ENCODE measurements around the gene BMP5. TPM values are rescaled to one million over a fixed set of nuclear protein-coding genes. Genes with fewer than 3 reads are reported as not detected.

BMP5 gene
- total RNA-seq, 2 experiments from 2014 or later: not detected

DNA sequence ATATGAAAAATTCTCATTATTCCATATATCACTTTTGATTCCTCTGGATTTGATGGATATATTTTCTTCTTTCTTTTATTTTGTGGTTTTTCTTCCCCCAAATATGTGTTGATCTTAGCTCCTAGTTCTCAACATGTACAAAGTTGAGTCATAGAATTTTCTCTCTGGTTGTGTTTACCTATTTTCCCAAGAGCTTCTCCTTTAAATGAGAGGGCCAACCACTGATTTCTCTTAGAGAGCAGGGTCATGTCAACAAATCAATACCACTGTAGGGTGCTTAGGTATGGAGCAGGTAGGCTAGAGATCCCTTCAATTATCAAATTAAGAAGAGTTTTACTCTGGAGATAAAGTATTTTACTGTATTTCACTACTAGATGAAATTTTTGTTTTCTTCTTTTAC is 145.7 kb downstream of the BMP5 start:
- Mint-ChIP-seq H3K27ac (no peak overlapping the region), H3K27me3 (ENCODE audit: low read depth) (no peaks in the 10 kb centered on the region), H3K4me3 (no peak overlapping the region), H3K4me1 (ENCODE audit: low read depth) (no peaks in the 10 kb centered on the region), H3K36me3 (ENCODE audit: low read depth) (no peaks in the 10 kb centered on the region), H3K9me3 (peaks cover 4% of the 10 kb centered on the region)
- intact Hi-C loops (cut with micrococcal nuclease): no loop called here
- no peak for DNase-seq
- CTCF ChIA-PET: no interaction called here

DNA sequence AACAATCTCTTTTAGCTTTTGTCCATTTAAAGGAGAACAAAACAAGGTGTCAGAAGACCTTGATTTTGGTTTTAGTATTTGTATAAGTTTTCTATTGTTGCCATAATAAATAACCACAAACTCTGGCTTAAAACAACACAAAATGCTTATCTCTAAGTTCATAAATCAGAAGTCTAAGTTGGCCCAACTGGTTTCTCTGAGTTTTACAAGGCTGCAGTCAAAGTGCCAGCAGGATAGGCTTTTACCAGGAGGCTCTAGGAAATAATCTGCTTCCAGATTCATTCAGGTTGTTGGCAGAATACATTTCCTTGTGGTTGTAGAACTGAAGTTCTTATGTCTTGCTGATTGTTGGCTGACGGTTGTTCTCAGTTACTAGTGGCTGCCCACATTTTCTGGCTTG is 149.2 kb downstream of the BMP5 start:
- Mint-ChIP-seq H3K4me1 (ENCODE audit: low read depth) (no peaks in the 10 kb centered on the region), H3K36me3 (ENCODE audit: low read depth) (no peaks in the 10 kb centered on the region), H3K9me3 (peaks cover 4% of the 10 kb centered on the region), H3K4me3 (no peak overlapping the region), H3K27me3 (ENCODE audit: low read depth) (no peaks in the 10 kb centered on the region), H3K27ac (no peak overlapping the region)
- DNase-seq: no peak
- CTCF ChIA-PET: no interaction called here
- intact Hi-C loops (cut with micrococcal nuclease): no loop called here

GRCh38 chr6:55714831-55715230 is 160.6 kb downstream of the BMP5 start:
- no peak overlapping the region for H3K27ac Mint-ChIP-seq
- H3K4me1 Mint-ChIP-seq (ENCODE audit: low read depth): no peaks in the 10 kb centered on the region
- no peak overlapping the region for H3K4me3 Mint-ChIP-seq
- no peaks in the 10 kb centered on the region for H3K27me3 Mint-ChIP-seq (ENCODE audit: low read depth)
- no peak for DNase-seq
- no peaks in the 10 kb centered on the region for H3K36me3 Mint-ChIP-seq (ENCODE audit: low read depth)
- CTCF ChIA-PET: no interaction called here
- intact Hi-C loops (cut with micrococcal nuclease): no loop called here
- H3K9me3 Mint-ChIP-seq: peaks cover 7% of the 10 kb centered on the region

GRCh38 chr6:55713436-55713835 is 162.0 kb downstream of the BMP5 start:
- intact Hi-C loops (cut with micrococcal nuclease): no loop called here
- Mint-ChIP-seq H3K27me3 (ENCODE audit: low read depth) (no peaks in the 10 kb centered on the region), H3K9me3 (peaks cover 12% of the 10 kb centered on the region), H3K4me1 (ENCODE audit: low read depth) (no peaks in the 10 kb centered on the region), H3K36me3 (ENCODE audit: low read depth) (no peaks in the 10 kb centered on the region), H3K4me3 (no peak overlapping the region), H3K27ac (no peak overlapping the region)
- CTCF ChIA-PET: no interaction called here
- DNase-seq: no peak

GRCh38 chr6:55708711-55709110 is 166.7 kb downstream of the BMP5 start:
- Mint-ChIP-seq H3K4me3 (no peak overlapping the region), H3K9me3 (peaks cover 9% of the 10 kb centered on the region), H3K27ac (no peak overlapping the region), H3K4me1 (ENCODE audit: low read depth) (no peaks in the 10 kb centered on the region), H3K36me3 (ENCODE audit: low read depth) (no peaks in the 10 kb centered on the region), H3K27me3 (ENCODE audit: low read depth) (no peaks in the 10 kb centered on the region)
- CTCF ChIA-PET: no interaction called here
- intact Hi-C loops (cut with micrococcal nuclease): no loop called here
- no peak for DNase-seq

DNA sequence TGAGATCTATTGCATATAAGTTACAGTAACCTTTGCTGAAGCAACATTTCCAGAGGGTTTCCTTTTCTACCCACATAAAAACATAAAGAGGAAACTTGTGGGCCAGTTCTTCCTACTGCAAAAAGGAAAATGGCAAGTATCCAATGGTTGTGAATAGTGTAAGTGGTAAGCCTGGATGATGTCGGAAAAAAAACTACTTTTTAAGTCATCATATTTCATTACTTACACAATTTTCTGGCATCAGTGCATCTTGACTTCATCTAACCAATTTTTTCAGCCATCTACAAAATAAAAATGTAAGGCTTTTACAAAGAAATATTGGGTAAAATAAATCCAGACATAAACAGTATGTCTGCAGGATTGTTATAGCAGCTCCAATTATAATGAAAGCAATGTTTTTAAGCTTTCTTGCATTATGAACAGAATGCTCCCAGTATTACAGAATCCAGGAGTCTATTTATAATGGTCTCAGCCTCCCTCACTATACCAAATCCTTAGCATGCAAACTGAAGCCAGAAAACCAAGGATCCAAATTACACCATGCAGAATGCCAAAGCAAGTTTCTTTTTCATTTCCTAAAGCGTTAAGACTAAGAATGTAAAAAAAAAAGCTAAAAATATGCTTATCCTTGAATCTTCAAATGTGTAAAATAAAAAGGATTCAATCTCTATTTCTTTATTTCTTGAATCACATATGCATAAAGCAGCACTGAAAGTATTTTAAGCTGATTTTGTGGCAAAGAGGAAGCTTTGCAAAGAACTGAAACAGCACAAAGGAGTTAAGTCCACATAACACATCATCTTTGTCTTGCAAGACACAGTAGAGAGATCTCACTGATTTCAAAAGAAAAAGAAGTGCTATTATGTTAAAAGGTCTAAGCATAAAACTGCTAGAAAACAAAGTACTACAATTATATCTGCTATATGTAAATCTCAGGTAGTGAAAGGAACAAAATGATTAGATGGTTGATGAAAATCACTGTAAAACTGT is 169.6 kb downstream of the BMP5 start:
- intact Hi-C loops (cut with micrococcal nuclease): no loop called here
- Mint-ChIP-seq H3K27ac (no peak overlapping the region), H3K9me3 (peaks cover 13% of the 10 kb centered on the region), H3K36me3 (ENCODE audit: low read depth) (no peaks in the 10 kb centered on the region), H3K27me3 (ENCODE audit: low read depth) (no peaks in the 10 kb centered on the region), H3K4me1 (ENCODE audit: low read depth) (no peaks in the 10 kb centered on the region), H3K4me3 (no peak overlapping the region)
- CTCF ChIA-PET: no interaction called here
- no peak for DNase-seq

- H3K4me1 Mint-ChIP-seq (ENCODE audit: low read depth): no peaks in the 10 kb centered on the region
- H3K4me3 Mint-ChIP-seq: no peak overlapping the region
- H3K36me3 Mint-ChIP-seq (ENCODE audit: low read depth): no peaks in the 10 kb centered on the region
- no peaks in the 10 kb centered on the region for H3K27me3 Mint-ChIP-seq (ENCODE audit: low read depth)
- intact Hi-C loops (cut with micrococcal nuclease): no loop called here
- H3K9me3 Mint-ChIP-seq: peaks cover 11% of the 10 kb centered on the region
- CTCF ChIA-PET: no interaction called here
- H3K27ac Mint-ChIP-seq: no peak overlapping the region
- no peak for DNase-seq
These were observed 171.0 kb downstream of the BMP5 start for GRCh38 chr6:55704421-55704820.
